Glomerular endothelial cell (primary cell): ENCODE results near the gene LDOC1. TPM values are rescaled to one million over a fixed set of nuclear protein-coding genes. Genes with fewer than 3 reads are reported as not detected.
"Not testable (repeated sequence)": the region's sequence is repeated elsewhere in the genome, so short reads cannot be mapped to it uniquely, and the experiment has no call there.

Source experiments
- DNase-seq: peaks from one replicate; pipeline ENCODE4 v3.0.0-alpha.2; 2011; ENCODE audit warnings: low read depth, low spot score; ENCODE audit errors: extremely low read depth
- total RNA-seq: library from RNA; depleted of rRNA; stranded (reverse); fragments of >200 nt; gene quantifications from 2 replicates; pipeline ENCODE4 v1.2.3, GENCODE V29; 2015

LDOC1 gene
- 23.7 and 24.9 TPM in 2 replicates for total RNA-seq

DNA sequence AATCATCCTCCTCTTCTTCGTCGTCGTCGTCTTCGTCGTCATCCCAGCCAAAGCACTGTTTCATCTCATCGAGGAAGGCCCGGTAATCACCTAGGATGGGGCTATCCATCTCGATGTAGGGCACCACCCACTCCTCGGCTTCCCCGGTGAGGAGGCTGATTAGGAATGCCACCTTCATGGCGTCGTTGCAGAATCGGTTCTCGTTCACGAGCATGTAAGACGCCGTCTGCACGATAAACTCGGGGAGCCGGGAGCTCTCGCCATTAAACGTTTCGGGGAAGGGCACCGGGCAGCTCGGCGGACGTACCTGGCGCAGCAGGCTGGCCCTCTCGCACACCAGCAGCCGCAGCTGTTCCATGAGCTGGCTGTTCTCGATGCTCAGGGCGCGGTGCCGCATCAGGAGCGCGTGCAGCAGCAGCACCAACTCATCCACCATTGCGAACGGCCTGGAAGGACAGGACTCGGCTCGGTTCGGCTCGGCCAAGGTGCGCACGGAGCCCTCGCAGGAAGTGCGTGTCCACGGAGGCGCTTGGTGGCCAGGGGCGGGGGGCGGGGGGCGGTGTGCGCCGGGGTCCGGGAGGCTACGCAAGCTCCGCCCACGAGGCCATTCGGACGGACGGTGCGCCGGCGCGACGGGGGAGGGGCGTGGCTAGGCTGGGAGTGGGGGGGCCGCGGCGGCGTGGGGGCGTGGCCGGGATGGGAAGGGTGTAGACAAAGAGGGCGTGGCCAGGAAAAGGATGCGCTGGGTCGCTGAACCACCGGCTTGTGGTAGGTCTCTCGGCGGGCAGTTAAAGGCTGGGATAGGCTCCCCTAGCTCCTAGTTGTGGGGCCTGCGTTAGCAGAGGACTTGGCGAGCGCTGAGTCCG is at the start of gene LDOC1:
Gene LDOC1, minus strand, starts transcription at position 544 of the 866 bp plus-strand sequence. Its CDS starts 108 bp downstream, at position 436.
- no peak for DNase-seq

- DNase-seq: no peak
Observed at GRCh38 chrX:141221611-141222010, 44.7 kb upstream of the LDOC1 start.

DNA sequence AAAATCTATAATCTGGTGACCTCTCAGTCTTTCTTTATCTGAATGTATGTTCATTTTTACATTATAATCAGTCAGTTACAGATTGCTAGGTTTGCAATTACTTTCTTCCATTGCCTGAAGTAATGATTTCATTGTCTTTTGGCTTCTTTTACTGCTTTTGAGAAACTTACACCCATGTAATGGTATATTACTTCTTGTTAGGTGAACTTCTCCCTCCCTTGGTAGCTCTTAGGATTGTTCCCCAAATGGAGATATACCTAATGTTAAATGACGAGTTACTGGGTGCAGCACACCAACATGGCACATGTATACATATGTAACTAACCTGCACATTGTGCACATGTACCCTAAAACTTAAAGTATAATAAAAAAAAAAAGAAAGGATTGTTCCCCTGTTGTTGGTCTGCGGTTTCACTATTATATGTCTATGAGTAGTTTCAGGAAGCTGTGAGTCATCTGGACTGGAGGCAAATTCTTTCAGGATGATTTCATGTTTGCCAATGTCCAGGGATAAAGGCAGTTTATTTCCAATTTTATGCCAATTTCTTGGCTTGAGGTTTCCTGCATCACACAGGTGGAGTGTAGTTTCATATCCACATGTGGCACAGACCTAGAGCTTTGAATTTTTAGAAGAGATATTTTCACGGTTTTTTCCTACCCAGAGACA is 43.5 kb upstream of the LDOC1 start:
- DNase-seq: peak; percentile 29

DNA sequence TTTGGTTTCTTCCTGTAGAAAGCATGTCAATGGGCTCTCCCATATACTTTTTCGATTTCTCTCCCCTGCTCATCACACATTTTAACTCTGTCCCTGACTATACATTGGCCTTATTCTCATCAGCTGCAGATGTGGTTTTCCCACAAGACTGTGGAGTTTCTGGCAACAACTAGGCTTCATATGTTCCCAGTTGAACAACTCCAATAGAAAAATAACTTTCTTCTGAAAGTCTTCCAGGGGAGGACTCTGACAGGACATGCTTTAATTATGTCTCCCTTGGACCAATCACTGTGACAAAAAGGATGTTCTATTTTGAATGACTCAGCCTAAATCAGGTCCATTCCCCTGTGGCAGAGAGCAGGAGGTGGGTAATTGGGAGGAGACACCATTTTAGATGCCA is 37.3 kb upstream of the LDOC1 start:
- DNase-seq: no peak

DNA sequence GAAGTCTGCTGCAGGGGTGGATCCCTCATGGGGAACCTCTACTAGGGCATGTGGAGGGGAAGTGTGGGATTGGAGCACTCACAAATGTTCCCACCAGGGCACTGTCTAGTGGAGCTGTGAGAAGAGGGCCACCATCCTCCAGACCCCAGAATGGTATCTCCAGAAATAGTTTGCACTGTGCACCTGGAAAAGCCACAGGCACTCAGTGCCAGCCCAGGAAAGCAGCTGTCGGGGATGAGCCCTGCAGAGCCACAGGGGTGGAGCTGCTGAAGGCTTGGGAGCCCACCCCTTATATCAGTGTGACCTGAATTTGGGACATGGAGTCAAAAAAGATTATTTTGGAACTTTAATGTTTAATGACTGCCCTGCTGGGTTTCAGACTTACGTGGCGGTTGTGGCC is 25.0 kb upstream of the LDOC1 start:
- no peak for DNase-seq

DNA sequence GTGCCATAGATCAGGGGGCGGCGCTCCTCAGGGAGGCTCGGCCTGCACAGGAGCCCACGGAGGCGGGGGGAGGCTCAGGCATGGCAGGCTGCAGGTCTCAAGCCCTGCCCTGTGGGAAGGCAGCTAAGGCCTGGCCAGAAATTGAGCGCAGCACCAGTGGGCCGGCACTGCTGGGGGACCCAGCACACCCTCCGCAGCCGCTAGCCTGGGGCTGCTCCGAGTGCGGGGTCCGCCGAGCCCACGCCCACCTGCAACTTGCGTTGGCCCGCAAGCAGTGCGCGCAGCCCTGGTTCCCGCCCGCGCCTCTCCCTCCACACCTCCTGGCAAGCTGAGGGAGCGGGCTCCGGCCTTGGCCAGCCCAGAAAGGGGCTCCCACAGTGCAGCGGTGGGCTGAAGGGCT is 11.6 kb upstream of the LDOC1 start:
- not testable (repeated sequence) for DNase-seq

- DNase-seq: no peak
Observed at GRCh38 chrX:141185366-141185765, 8.4 kb upstream of the LDOC1 start.

DNA sequence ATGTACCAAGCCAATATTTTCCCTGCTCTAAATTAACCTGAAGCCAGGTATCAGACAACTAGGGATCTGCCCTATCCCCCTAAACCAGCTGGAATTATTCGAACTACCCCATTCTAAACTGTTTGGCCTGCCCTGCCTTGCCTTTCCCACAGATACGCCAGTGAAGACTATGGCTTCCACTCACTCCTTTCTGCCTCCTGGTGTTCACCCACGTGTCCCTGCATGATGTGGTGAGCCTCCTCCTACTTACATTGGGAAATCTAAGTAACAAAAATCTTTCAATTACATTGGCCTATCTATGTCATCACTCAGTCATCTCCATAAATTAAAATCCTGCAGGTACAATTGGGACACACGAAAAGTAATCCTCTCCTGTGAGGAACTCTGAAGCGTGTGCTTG is 6.1 kb upstream of the LDOC1 start:
- DNase-seq: no peak

GRCh38 chrX:141180851-141181250 is 3.9 kb upstream of the LDOC1 start:
- DNase-seq: no peak

GRCh38 chrX:141175786-141176185 is 1.1 kb downstream of the LDOC1 start:
- no peak for DNase-seq

GRCh38 chrX:141164406-141164805 is 12.5 kb downstream of the LDOC1 start:
- DNase-seq: no peak

- no peak for DNase-seq
Observed at GRCh38 chrX:141158084-141158483, 18.8 kb downstream of the LDOC1 start.

- DNase-seq: not testable (repeated sequence)
Observed at GRCh38 chrX:141155231-141155630, 21.7 kb downstream of the LDOC1 start.

- DNase-seq: no peak
Observed at GRCh38 chrX:141142946-141143345, 34.0 kb downstream of the LDOC1 start.

GRCh38 chrX:141133272-141133671 is 43.7 kb downstream of the LDOC1 start:
- no peak for DNase-seq

- no peak for DNase-seq
Observed at GRCh38 chrX:141127146-141127545, 49.8 kb downstream of the LDOC1 start.

Other genes starting within 250 kb of the LDOC1 start
- gene SPANXB1, start 174.5 kb downstream of the LDOC1 start, total RNA-seq: not detected in 2 replicates
- gene SPANXC, start 65.4 kb upstream of the LDOC1 start, total RNA-seq: not detected in 2 replicates